Activated T-cell treated with anti-CD3 and anti-CD28 coated beads for 48 hours (primary cell): ENCODE results near the gene FGF22.
"Not testable (repeated sequence)": the region's sequence is repeated elsewhere in the genome, so short reads cannot be mapped to it uniquely, and the experiment has no call there.

ENCODE experiments used
- DNase-seq: peaks from one replicate; pipeline ENCODE4 v3.0.0-alpha.2; 2020; ENCODE audit warnings: low read depth

Gene FGF22

DNA sequence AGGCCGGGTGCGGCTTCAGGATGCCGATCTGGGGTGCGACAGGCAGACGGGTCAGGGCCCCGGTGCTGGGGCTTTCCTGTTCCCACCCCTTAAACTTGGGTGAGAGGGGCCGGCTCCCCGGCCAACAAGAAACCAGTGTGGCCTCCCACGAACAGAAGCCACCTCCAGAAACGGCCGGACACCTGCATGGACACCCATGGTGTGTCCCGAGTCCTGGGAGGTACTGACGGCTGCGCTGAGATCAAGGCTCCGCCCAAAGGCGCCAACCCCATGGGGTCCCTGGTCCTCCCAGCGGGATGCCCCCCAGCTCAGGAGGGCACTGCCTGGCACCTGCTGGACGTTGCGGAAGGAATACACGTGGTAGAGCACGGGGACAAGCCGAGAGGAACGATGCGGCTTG is 17.9 kb upstream of the FGF22 start:
- DNase-seq = no peak

DNA sequence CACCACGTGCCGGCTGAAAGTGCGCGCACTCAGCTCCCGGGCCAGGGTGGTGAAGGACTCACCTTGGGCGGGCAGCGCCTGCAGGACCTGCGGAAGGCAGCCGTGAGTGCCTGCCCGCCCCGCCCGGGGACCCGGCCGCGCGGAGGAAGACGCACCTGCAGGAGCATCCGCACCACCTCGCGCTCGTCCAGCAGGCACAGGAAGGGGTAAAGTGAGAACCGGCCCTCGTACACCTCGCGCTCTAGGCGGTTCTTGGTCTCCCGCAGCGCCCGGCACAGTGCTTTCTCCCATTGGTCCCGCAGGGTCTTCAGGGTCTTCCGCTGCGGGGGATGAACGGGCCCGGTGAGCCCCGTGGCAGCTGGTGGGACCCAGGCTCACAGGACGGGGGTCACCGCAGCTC is 17.0 kb upstream of the FGF22 start:
- DNase-seq = no peak

DNA sequence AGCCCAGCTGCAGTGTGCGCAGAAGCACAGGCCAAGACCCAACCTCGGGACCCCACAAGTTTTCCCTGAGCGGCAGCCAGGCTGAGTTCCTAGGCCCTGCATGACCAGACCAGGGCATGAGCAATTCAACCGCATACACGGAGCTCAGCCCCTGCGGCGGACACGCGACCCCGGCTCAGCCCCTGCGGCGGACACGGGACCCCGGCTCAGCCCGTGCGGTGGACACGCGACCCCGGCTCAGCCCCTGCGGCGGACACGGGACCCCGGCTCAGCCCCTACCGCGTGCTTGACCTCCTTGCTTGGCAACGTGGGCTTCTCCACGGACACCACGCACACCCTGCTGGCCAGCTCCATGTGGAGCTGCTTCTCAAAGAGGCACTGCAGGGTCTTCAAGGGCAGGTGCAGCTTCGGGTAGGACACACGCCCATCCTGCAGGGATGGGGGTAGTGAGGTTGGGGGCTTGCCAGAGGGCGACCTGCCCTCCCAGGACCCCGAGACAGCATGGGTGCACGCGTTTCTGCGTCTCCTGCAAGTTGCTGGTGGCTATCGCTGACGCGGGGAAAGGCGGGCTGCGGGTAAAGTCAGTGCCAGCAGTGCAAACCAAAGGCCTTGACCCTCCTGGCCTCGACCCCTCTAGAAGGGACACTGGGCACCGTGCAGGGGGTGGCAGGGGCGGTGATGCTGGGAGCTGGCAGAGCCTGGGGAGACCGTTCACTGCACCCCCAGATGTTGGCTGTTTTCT is 16.3 kb upstream of the FGF22 start:
- DNase-seq = no peak

DNA sequence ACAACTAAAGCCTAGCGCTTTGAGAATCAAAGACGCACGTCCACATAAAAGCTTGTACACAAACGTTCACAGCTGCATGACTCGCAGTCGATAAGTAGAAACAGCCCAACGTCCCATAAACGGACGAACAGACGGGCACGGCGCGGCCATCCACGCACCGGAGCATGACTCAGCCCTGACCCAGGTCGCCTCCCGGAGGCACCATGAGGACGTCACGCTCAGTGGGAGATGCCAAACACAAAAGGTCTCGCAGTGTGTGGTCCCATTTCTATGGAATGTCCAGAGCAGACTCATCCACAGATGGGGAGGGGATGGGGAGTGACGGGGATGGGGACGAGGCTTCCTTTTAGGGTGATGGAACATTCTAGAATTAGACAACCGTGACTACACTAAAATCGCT is 15.7 kb upstream of the FGF22 start:
- no peak for DNase-seq

DNA sequence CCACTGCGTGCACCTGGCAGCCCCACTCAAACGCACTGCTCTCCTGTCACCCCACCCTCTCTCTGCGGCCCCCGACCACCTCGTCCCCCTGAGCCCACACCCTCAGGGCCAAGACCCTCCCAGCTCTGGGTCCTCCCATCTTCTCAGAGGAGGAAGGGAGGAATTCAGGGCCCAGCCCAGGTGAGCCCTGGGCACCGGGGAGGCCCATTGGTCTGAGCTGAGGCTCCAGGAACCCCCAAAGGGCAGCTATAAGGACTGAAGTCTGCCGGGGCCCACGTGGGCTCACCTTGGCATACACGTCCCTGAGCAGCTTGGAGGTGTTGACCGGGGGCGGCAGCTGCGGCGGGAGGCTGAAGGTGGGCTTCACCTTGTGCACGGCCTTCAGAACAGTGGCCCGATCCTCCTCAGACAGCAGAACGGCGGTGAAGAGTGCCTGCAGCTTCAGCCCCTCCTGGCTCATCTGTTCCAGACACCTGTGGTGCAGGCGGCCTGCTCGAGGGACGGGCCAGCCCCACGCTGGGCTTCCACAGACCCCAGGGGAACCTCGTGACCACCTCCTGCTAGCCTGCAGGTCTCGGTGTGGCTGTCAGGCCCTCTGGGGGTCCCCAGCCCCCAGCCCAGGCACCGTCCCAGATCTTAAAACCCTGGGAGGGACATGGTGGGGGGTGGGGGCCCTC is 15.1 kb upstream of the FGF22 start:
- no peak for DNase-seq

DNA sequence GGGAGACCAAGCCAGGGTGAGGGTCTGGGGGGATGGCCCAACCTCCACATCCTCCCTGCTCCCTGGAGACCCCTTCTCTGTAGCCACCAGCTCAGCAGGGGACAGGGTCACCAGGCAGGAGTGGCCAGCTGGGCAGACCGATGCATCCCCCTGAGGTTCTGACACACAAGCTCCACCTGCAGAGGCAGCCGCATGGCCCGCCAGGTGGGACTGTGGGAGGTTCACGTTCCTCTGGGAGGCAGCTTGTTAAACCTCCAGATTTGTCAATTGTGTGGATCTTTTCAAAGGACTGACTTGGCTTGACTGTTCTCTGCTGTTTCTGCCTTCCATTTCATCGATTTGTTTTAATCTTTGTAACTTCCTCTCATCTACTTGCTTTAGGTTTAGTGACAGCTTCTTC is 14.4 kb upstream of the FGF22 start:
- DNase-seq = no peak

DNA sequence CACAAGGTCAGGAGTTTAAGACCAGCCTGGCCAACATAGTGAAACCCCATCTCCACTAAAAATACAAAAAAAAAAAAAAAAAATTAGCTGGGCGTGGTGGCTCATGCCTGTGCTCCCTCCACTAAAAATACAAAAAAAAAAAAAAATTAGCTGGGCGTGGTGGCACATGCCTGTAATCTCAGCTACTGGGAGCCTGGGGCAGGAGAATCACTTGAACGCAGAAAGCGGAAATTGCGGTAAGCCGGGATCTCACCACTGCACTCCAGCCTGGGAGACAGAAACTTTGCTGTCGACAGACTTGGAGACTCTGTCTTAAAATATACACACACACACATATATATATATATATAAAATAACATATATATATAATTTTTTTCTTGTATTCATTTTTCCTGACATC is 13.1 kb upstream of the FGF22 start:
- DNase-seq = not testable (repeated sequence)

DNA sequence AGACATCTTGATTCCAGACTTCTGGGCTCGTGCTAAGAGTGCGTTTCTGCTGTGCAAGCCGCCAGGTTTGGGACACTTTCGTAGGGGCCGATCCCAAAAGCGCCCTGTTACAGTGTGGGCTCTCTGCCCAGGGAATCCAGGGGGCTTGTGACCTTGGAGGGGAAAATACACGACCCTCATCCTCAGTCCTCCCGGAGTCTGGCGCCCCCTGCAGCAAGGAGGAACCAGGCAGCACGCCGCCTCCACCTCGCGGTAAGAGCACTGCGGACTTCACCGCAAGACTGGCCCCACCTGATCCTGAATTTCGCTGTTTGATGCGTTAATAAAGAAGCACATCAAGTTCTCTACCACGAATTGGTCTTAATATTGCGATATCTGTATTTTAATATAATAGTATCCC is 11.5 kb upstream of the FGF22 start:
- no peak for DNase-seq

DNA sequence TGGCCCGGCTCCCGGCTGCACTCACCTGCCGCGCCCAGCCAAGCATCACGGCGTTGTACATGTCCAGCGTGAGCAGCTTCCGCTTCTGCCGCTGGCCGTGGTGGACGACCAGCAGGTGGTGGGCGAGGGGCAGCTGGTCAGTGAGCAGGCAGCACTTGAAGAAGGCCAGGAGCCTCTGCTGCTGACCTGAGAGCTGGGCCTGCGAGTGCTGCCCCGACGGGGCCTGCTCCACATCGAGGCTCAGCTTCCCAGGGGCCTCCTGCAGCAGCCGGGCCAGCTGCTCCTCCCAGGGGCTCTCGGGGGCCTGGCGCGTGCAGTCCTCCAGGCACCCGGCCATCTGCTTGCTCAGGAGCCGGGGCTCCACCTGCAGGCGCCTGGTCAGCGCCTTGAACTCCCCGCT is 10.2 kb upstream of the FGF22 start:
- not testable (repeated sequence) for DNase-seq

DNA sequence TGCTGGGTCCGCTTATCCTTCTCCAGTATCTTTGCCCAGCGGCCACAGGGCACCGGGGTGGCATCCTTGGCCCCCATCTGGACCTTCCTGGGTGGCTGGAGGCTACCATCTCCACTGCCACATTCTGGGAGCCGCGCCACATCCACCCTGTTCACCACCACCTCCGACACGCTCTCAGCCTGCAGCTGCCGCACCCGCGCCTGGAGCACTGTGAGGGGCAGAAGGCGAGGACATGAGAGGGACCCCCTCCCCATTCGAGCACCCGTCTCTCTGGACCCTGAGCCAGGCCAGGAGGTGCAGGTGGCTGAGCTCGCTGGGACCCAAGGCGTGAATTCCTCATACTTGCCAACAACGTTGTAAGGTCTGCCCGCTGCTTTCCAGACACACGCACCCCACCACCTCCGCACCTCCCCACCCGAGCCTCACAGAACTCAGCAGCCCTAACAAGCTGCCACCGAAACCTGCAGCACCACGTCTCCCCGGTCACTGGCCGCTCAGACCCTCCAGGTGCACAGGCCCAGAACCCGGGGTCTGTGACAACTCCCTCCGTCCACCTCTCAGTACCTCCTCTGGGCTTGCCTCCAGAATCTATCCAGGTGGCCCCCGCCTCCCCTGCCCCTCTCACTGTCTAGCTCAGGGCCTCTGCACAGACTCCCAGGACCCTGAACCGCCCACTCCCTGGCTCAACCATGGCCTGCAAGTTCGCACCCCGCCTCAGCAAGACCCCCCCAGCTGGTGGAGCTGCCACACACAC is 9.5 kb upstream of the FGF22 start:
- DNase-seq = no peak

DNA sequence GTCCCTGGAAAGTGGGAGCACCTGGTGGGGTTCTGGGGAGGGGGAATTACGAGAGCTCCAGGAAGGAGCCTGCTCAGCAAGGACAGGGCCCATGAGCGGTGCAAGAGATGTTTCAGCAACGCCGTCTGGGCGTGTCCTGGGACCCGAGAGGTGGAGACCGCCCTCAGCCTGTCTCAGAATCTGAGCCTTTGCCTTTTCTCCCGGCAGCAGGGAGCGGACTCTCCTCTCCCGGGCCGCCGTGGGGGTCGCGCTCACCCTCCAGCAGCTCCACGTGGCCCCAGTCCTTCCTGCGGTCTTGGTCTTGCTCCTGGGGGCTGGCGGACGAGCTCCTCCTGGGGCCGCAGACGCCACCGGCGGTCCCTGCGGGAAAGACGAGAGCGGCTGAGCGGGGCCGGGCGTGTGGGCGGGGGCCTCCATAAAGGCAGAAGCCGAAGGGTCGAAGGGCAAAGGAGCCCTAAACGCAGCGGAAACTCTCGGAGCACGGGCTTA is 7.1 kb upstream of the FGF22 start:
- peak; percentile 56 for DNase-seq

DNA sequence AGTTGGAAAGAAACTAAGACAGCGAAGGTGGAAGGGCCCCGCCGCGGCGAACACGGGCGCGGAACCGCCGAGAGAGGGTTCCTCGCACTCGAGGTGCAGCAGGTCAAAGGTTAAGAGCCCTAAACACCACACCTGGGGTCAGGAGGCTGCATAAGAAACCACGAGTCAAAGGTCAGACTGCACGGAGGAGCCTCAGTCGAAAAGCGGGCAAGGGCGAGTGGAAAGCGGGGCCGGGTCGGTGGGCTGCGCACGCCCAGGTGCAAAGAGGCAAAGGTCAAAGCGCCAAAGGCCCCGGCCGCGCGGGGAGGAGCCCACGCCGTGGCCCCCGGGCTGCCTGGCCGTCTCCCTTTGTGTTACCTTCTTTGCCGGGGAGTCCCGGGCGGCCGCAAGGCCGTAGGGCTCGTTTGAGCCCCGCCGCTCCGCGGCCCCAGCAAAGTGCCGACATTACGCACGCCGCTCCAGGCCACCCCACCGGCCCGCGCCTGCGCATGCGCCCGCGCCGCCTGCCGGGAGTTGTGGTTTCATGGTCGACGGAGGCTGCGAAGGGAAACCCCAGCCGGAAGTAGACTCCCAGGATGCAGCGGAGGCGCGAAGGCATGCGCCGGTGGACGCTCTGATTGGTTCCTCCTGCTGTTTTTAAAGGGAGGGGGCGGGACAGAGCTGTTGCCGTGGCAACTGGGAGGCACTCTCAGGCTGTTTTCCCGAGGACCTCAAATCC is 6.5 kb upstream of the FGF22 start, which contains the start of gene POLRMT:
POLRMT (minus strand) TSS at position 470 of the 718 bp plus-strand sequence; CDS start at position 445, 25 bp downstream.
- DNase-seq = peak; percentile 97

DNA sequence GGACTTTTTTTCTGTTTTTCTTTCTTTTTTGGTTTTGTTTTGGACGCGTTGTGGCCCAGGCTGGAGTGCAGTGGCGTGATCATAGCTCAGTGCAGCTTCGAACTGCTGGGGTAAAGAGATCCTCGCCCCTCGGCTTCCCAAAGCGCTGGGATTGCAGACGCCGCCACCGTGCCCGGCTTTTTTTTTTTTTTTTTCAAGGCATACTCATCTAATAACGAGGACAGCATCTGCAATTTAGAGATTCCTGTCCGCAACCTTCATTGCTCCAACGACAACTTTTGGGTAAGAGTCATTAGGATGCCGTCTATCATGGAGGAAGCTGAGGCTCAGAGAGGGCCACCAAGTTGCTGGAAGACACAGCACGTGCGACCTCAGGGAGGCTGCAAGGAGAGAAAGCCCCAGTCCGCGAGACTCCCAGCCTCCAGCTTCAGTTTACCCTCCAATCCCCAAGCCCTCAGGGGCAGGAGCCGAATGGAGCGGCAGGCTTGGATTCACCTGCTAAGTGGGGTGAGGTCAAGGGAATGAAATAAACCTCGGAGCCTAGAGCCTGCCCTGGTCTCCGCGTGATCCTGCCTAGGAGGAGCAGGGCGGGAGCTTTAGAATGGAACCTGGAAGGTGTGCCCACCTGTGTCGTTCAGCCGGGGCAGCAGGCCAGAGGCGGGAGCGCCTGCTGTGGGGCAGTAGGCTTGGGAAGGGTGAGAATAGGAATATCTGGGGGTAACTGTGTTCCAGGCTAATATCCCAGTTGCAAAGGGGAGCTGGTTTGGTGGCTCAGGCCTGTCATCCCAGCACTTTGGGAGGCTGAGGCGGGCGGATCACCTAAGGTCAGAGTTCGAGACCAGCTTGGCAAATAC is 5.7 kb upstream of the FGF22 start:
- no peak for DNase-seq

DNA sequence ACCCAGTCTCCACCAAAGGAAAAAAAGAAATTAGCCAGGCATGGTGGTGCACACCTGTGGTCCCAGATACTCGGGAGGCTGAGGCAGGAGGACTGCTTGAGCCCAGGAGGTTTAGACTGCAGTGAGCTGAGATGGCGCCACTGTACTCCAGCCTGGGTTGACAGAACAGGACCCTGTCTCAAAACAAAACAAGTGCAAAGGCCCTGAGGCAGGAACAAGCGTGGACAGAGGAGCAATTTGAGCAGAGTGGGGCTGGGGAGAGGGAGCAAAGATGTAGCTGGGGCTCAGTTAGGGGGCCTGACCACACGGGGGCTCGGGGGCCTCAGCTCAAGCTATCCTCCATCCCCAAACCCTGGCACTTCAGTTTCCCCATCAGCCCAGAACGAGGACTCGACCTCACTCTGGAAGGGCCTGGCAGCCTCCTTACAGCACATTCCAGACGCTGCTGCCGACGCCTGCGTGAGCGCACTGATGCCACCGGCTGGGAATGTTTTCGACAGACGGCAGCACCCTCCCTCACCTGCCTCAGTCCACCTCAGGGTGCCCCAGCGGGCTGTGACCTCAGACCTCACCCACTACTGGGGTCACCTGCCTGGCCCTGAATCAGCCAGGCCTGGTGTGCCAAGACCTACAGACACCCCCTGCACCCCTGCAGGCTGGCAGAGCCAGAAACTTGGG is 4.6 kb upstream of the FGF22 start:
- no peak for DNase-seq

DNA sequence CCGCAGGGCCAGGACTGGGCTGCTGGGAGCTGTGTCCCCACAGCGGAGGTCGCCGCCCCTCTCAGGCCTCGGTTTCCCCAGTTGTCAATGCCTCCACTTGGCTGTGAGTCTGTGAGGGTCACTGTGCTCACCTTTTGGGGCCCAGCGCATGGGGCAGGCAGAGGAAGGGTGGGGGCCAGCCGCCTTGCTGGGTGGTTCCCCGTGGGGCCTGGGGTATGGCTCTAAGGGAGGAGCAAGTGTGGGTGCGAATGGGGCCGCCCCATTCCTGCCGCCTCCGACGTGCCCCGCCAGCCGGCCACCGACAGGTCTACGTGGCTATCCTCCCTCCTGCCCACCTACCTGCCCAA is 800 bp upstream of the FGF22 start:
- no peak for DNase-seq

DNA sequence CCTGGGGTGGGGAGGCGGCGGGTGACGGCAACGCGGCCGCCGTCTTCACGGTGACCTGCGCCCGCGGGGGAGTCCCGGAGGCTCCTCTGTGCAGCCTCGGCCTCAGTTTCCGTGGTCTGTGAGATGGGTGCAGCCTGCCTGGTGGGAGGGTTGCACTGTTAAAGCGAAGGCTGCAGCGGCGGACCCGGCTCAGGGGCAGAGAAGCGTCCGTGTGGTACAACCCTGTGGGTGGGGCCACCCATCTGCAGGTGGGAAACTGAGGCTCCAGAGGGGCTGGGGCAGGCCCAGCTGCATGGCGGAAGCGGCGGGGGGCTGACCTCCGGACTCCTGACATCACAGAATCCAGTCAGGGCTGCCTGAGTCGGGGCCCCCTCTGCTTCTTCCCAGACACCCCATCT is 481 bp downstream of the FGF22 start:
- no peak for DNase-seq

DNA sequence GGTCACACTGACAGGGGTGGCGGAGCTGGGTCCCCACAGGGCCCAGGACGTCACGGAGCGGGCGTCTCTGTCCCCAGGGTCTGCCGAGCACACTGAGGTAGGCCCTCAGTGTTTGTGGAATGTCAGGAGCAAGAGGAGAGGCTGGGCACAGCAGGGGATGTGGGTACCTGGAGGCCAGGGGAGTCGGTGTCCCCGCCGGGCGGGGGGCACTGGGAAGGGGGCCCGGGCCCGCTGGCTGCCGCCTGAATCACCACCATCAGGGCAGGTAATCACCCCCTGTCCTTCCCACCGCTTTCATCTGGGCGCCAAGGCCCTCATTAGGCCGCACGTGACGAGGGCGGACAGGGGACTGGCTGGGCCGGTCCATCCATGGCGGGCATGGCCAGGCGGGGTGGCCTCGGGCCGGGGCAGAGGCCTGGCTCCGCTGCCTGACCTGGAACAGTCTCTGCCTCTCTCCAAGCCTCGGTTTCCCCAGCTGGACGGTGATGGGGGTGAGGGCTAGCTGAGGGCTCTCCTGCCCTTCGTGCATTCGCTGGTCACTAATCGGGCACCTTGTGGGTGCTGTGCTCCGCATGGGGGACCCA is 1.0 kb downstream of the FGF22 start:
- no peak for DNase-seq

DNA sequence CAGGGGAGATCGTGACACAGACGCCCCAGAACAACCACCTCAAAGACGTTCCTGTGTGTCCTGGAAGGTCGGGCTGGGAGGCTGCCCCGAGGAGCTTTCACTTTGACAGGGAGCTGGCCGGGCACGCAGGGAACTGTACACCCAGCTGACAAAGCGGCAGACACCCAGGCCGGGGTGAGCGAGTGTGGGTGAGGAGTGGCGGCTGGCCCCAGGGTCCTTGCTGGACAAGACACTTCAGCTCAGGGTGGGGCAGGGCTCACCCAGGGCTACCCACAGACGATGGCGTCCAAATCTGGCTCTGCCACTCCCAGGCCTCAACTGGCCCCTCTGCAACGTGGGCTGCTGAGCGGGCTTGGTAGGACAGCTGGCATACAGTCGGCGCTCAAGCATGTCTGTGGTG is 2.0 kb downstream of the FGF22 start:
- DNase-seq = no peak

DNA sequence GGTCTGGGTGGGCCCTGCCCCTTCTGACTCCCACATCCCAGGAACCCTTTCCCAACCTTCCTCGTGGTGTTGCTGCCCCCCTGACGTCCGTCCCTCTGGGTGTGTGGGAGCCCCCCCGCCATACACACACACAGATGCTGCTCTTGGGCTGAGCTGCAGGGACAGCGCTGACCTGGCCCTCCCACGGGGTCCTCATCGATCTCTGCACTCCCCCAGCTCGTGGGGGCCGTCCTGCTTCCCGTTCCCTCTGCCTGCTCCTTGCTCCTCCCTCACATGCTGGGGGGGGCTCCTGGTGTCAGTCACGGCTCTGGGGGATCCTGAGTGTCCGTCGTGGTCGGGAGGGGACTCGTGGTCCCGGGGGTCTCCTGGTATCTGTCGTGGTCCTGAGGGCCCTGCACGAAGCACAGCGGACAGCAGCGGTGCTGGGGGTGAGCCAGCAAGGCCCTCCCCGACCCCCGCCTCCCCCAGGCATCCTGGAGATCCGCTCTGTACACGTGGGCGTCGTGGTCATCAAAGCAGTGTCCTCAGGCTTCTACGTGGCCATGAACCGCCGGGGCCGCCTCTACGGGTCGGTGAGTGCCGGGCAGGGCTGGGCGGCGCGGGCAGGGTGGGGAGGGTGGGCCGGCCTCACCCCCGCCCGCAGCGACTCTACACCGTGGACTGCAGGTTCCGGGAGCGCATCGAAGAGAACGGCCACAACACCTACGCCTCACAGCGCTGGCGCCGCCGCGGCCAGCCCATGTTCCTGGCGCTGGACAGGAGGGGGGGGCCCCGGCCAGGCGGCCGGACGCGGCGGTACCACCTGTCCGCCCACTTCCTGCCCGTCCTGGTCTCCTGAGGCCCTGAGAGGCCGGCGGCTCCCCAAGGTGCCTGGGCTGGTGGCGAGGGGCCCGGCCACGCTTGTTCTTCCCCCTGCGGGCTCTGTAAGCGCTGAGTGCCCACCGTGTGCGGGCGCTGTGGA is 3.4 kb downstream of the FGF22 start:
- no peak for DNase-seq
